A673 (cell line): ENCODE data around the gene C17orf100. TPM values are rescaled to one million over a fixed set of nuclear protein-coding genes. Genes with fewer than 3 reads are reported as not detected.
"Not testable (repeated sequence)": the region's sequence is repeated elsewhere in the genome, so short reads cannot be mapped to it uniquely, and the experiment has no call there.

Experiments used
- BruUV-seq: library from RNA; stranded (reverse); fragments of 400-500 nt; replicated peaks from 2 replicates; lab custom pipeline; 2021; lab: Mats Ljungman, UMichigan
- CTCF ChIA-PET: fragments of 300-600 bp; sonication (Branson Sonifier 250); formaldehyde crosslinking; loops from one replicate; lab custom pipeline; 2022; ENCODE audit warnings: antibody characterized with exemption; lab: Charles Lee
- POLR2A ChIA-PET: fragments of 300-600 bp; sonication (Branson Sonifier 250); formaldehyde crosslinking; loops from one replicate; lab custom pipeline; 2022; ENCODE audit warnings: antibody characterized with exemption; ENCODE audit not compliant: low non-redundant PET; lab: Charles Lee
- DNase-seq: peaks from one replicate; pipeline ENCODE4 v3.0.0-alpha.2; 2015; ENCODE audit warnings: low spot score
- H3K27ac ChIP-seq: fragments of 200-600 bp; sonication (generic); 2 replicates; pipeline ENCODE4 v1.5.1; 2016; ENCODE audit warnings: mixed run types, low read depth, mild to moderate bottlenecking, mixed read lengths, antibody characterized with exemption, low read length; ENCODE audit not compliant: poor library complexity, severe bottlenecking
- H3K27me3 ChIP-seq: fragments of 200-600 bp; sonication (generic); replicated peaks from 2 replicates; pipeline ENCODE4 v1.6.1; 2017; ENCODE audit warnings: mixed run types, low read depth, mild to moderate bottlenecking, mixed read lengths, antibody characterized with exemption, low read length; ENCODE audit not compliant: insufficient read depth, poor library complexity
- H3K36me3 ChIP-seq: fragments of 200-600 bp; sonication (generic); 2 replicates; pipeline ENCODE4 v1.6.1; 2016; ENCODE audit warnings: mixed run types, mild to moderate bottlenecking, mixed read lengths, antibody characterized with exemption, low read length; ENCODE audit not compliant: insufficient read depth, poor library complexity, severe bottlenecking
- H3K4me1 ChIP-seq: fragments of 200-600 bp; sonication (generic); 2 replicates; pipeline ENCODE4 v1.6.1; 2017; ENCODE audit warnings: mixed run types, mild to moderate bottlenecking, mixed read lengths, antibody characterized with exemption, low read length; ENCODE audit not compliant: insufficient read depth, poor library complexity, severe bottlenecking
- H3K4me3 ChIP-seq: fragments of 200-600 bp; sonication (generic); 2 replicates; pipeline ENCODE4 v1.5.1; 2016; ENCODE audit warnings: low read depth, mixed run types, mild to moderate bottlenecking, mixed read lengths, low read length; ENCODE audit not compliant: poor library complexity, severe bottlenecking
- H3K9me3 ChIP-seq: fragments of 200-600 bp; sonication (generic); 2 replicates; pipeline ENCODE4 v1.6.1; 2016; ENCODE audit warnings: mixed run types, low read depth, mild to moderate bottlenecking, mixed read lengths, antibody characterized with exemption, low read length; ENCODE audit not compliant: poor library complexity, severe bottlenecking
- EZH2 ChIP-seq: fragments of 200-600 bp; sonication (generic); IDR thresholded peaks from 2 replicates; pipeline ENCODE4 v1.6.1; 2017; ENCODE audit warnings: borderline replicate concordance, low read depth, mild to moderate bottlenecking, mixed read lengths, antibody characterized with exemption, low read length; ENCODE audit not compliant: poor library complexity, severe bottlenecking
- intact Hi-C: fragments of 100-400 bp; cut with micrococcal nuclease; formaldehyde crosslinking; loops from one replicate; pipeline ENCODE4 v1.10.0; 2022; ENCODE audit not compliant: unreplicated experiment
- total RNA-seq: library from RNA; stranded (reverse); gene quantifications from 2 replicates; pipeline ENCODE4 v1.2.3, GENCODE V29; 2021
- TF ChIP-seq, protein P1 (sequence below): fragments of 300-800, 200-600 bp; sonication (generic); conservative IDR thresholded peaks from 2 replicates; pipeline ENCODE4 v1.5.1; 2017; ENCODE audit warnings: low read depth, mild to moderate bottlenecking, antibody characterized with exemption, low read length, moderate library complexity, mixed read lengths

C17orf100 gene
- total RNA-seq, 1 experiment from 2014 or later: 3.1 TPM

GRCh38 chr17:6651919-6652452 is 424 bp downstream of the C17orf100 start:
- no peak for TF ChIP-seq EZH2
- TF ChIP-seq, protein P1, sequence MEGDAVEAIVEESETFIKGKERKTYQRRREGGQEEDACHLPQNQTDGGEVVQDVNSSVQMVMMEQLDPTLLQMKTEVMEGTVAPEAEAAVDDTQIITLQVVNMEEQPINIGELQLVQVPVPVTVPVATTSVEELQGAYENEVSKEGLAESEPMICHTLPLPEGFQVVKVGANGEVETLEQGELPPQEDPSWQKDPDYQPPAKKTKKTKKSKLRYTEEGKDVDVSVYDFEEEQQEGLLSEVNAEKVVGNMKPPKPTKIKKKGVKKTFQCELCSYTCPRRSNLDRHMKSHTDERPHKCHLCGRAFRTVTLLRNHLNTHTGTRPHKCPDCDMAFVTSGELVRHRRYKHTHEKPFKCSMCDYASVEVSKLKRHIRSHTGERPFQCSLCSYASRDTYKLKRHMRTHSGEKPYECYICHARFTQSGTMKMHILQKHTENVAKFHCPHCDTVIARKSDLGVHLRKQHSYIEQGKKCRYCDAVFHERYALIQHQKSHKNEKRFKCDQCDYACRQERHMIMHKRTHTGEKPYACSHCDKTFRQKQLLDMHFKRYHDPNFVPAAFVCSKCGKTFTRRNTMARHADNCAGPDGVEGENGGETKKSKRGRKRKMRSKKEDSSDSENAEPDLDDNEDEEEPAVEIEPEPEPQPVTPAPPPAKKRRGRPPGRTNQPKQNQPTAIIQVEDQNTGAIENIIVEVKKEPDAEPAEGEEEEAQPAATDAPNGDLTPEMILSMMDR: no peak
- peak; percentile 39 for DNase-seq
- CTCF ChIA-PET: no interaction called here
- H3K27ac ChIP-seq: peak overlapping the region; percentile 56
- intact Hi-C loops: no loop called here
- H3K4me1 ChIP-seq: peaks cover 21% of the 10 kb centered on the region
- H3K36me3 ChIP-seq: peaks cover 32% of the 10 kb centered on the region
- H3K27me3 ChIP-seq: peaks cover 16% of the 10 kb centered on the region
- BruUV-seq: no TSS peak
- POLR2A ChIA-PET: no interaction called here
- H3K9me3 ChIP-seq: no peaks in the 10 kb centered on the region
- peak overlapping the region; percentile 74 for H3K4me3 ChIP-seq

DNA sequence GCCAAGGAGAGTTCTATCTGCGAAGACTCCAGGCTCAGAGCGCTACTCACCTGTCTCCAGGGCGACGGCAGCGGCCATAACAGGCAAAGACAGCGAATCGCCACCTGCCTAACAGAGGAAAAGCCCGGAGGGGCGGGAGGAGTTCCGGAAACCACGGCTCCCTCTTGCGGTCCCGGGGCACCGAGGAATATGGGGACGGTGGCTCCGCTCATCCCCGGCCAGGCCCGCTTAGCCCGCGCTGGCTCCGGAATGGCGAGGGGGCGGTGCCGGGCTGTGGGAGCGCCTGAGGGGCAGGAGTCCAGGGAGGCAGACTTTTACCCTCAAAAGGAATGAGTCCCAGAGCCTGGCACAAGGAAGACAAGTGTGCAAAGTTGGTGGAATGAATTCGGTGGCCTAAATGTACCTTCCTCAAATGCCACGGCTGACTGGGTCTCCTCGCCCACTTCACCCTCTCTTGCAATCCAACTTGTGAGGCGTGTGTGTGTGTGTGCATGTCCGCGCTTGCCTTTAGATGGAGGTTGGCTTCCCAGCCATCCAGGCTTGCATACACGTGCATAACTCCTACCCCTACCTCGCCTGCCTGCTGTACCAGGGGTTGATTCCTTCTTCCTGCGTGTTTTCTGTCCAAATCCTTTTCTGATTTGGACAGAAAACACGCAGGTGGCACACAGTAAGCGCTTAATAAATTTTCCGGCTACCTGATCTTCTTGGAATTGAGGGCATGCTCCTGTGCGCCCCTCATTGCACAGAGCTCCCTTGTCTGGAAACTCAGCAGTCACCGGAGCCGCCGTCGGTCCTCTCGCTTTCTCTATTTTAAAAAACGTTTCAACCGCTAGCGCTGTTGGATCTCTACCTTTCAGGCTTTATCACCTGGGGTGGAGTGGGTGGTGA is 3.5 kb downstream of the C17orf100 start:
- DNase-seq: no peak
- Histone ChIP-seq H3K9me3 (no peaks in the 10 kb centered on the region), H3K4me1 (peaks cover 13% of the 10 kb centered on the region), H3K27me3 (peaks cover 31% of the 10 kb centered on the region), H3K4me3 (no peak overlapping the region), H3K27ac (no peak overlapping the region), H3K36me3 (peaks cover 1% of the 10 kb centered on the region)
- POLR2A ChIA-PET: no interaction called here
- TF ChIP-seq, protein P1: no peak
- no peak for TF ChIP-seq EZH2
- CTCF ChIA-PET: no interaction called here
- intact Hi-C loops: no loop called here
- BruUV-seq: no TSS peak

DNA sequence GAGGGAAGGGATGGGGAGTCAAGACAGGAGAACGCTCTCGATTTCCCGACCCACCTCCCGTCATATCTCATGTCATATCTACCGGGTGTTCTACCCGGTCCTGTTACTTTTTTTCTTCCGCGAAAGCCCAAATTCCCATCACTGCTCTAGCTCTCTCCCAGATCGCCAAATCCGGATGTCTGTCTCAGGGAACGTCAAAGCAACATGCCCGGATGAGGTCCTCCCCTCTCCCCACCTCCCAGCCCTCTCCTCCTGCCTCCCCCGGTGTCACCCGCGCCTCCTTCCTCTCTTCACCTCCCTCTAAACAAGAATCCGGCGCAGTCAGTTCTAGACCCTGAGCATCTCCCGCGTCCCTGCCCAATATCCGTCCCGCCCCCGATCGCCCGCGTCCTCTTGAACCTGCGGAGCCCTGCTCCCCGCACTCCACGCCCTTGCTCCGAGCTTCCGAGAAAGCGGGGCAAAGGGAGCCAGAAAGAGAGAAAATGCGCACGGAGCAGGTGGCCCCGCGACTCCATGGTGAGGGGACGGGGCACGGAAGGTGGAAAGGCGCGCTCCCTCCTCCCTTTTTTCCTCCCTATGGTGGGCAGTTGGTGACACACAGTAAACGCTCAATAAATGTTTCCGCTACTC is 4.3 kb downstream of the C17orf100 start:
- H3K4me3 ChIP-seq, H3K27ac ChIP-seq, H3K9me3 ChIP-seq, H3K36me3 ChIP-seq, POLR2A ChIA-PET, BruUV-seq, DNase-seq, intact Hi-C loops, CTCF ChIA-PET: not testable (repeated sequence)
- peaks cover 38% of the 10 kb centered on the region for H3K27me3 ChIP-seq
- H3K4me1 ChIP-seq: peaks cover 10% of the 10 kb centered on the region

DNA sequence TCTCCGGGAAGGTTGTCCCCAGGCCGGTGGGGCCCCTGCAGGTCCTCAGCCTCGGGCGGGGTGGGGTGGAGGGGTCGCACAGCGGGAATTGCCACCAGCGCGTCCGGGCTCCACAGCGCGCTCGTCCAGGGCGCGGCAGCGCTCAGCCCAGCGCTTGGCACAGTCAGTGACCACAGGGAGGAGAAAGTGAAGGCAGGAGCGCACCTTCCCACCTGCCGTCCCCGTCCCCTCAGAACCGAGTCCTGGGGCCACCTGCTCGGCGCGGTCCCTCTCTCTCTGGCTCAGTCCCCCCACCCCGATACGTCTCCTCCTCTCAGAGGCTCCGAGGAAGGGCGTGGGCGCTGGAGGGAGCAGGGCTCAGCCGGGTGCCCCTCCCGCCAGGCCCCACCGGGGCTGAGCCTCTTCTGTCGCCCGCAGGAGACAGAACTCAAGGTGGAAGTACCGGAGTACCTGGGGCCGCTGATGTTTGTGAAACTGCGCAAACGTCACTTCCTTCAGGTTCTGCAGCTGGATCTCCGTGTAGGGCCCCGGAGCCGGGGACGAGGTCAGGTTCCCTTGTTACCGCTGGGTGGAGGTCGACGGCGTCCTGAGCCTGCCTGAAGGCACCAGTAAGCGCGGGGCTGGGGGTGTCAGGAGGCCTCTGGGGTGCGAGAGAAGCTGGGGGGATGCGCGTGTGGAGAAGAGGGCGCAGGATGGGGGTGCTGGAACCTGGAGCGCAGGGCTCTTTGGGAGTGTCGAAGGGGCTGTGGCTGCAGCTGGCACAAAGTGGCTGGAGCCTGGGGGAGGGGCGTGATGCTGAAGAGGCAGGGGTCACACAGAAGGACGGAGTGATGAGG is 5.5 kb downstream of the C17orf100 start:
- H3K36me3 ChIP-seq, H3K27ac ChIP-seq, intact Hi-C loops, DNase-seq, H3K4me3 ChIP-seq, H3K9me3 ChIP-seq, H3K4me1 ChIP-seq, POLR2A ChIA-PET, BruUV-seq: not testable (repeated sequence)
- CTCF ChIA-PET: interaction anchor here (0.6 kb wide), 1 partner anchor 150 kb away, joined by 3 read pairs; no protein-coding TSS in a partner anchor
- H3K27me3 ChIP-seq: peaks cover 44% of the 10 kb centered on the region
